ENCODE measurements around the gene CDKN1C. TPM values are rescaled to one million over a fixed set of nuclear protein-coding genes. Genes with fewer than 3 reads are reported as not detected.

Gene CDKN1C
- total and polyA plus RNA-seq, 2 of the 8 experiments (the other 6 are each of a cell fraction or from before 2014, with no cell fraction given) = 12.8 to 14.1 TPM

- TF ChIP-seq CHD7 (IDR thresholded peaks at IDR 0.05; ENCODE audit: insufficient replicate concordance, low read length) = no peak
- TF ChIP-seq YY1 (IDR thresholded peaks at IDR 0.05; ENCODE audit: low read depth, low read length) = no peak
- no peak for TF ChIP-seq BRCA1 (IDR thresholded peaks at IDR 0.05; ENCODE audit: low read depth, low read length)
- TF ChIP-seq SIX5 (IDR thresholded peaks at IDR 0.05; ENCODE audit: low read depth, low read length) = no peak
- no peak for TF ChIP-seq SP1 (IDR thresholded peaks at IDR 0.05; ENCODE audit: low read depth, low read length)
- TF ChIP-seq EZH2 (IDR thresholded peaks at IDR 0.05; ENCODE audit: low read depth, low read length, severe bottlenecking) = no peak
- TF ChIP-seq HDAC6 (IDR thresholded peaks at IDR 0.05; ENCODE audit: low read depth, low read length) = no peak
- no peak for TF ChIP-seq KDM4A (IDR thresholded peaks at IDR 0.05; ENCODE audit: low read depth, low read length, severe bottlenecking)
- no peak for TF ChIP-seq SP2 (IDR thresholded peaks at IDR 0.05; ENCODE audit: low read length)
- no peak for TF ChIP-seq POLR2AphosphoS5 (IDR thresholded peaks at IDR 0.05; ENCODE audit: low read depth, low read length)
- TF ChIP-seq BACH1 (IDR thresholded peaks at IDR 0.05; ENCODE audit: low read length) = no peak
Measured at GRCh38 chr11:2843551-2843950, 42.0 kb downstream of the CDKN1C start (continued).

Data from H1 (cell line).